ENCODE results near the gene RHBDF2. TPM values are rescaled to one million over a fixed set of nuclear protein-coding genes. Genes with fewer than 3 reads are reported as not detected.

Gene RHBDF2
- total RNA-seq, 4 donors from 2014 or later: 3.8 to 26.1 (median 8.4) TPM

- no peak for TF ChIP-seq CTCF (IDR thresholded peaks at IDR 0.05)
- TF ChIP-seq POLR2A (IDR thresholded peaks at IDR 0.05): no peak
- Histone ChIP-seq H3K27me3 (no peaks in the 10 kb centered on the region), H3K36me3 (no peaks in the 10 kb centered on the region), H3K4me3 (no peak overlapping the region), H3K9me3 (no peaks in the 10 kb centered on the region), H3K27ac (no peak overlapping the region), H3K4me1 (no peaks in the 10 kb centered on the region)
- intact Hi-C loops (cut with DNase I; ENCODE audit: low total_unique reads): no loop called here
- no peak for DNase-seq
Measured at GRCh38 chr17:76432004-76432403, 69.2 kb downstream of the RHBDF2 start.

GRCh38 chr17:76431509-76431908 lies 69.7 kb downstream of the RHBDF2 start:
- intact Hi-C loops (cut with DNase I; ENCODE audit: low total_unique reads): no loop called here
- TF ChIP-seq POLR2A (IDR thresholded peaks at IDR 0.05) (no peak), CTCF (IDR thresholded peaks at IDR 0.05) (no peak)

GRCh38 chr17:76428511-76428910 lies 72.7 kb downstream of the RHBDF2 start:
- no peaks in the 10 kb centered on the region for H3K9me3 ChIP-seq
- intact Hi-C loops (cut with DNase I; ENCODE audit: low total_unique reads): no loop called here
- no peak overlapping the region for H3K4me3 ChIP-seq
- no peaks in the 10 kb centered on the region for H3K36me3 ChIP-seq
- no peak overlapping the region for H3K27ac ChIP-seq
- DNase-seq: no peak
- no peaks in the 10 kb centered on the region for H3K4me1 ChIP-seq
- TF ChIP-seq POLR2A (IDR thresholded peaks at IDR 0.05) (no peak), CTCF (IDR thresholded peaks at IDR 0.05) (no peak)
- no peaks in the 10 kb centered on the region for H3K27me3 ChIP-seq

More at GRCh38 chr17:76431509-76431908, 69.7 kb downstream of the RHBDF2 start:
- Histone ChIP-seq H3K36me3 (no peaks in the 10 kb centered on the region), H3K9me3 (no peaks in the 10 kb centered on the region), H3K27me3 (no peaks in the 10 kb centered on the region), H3K4me1 (no peaks in the 10 kb centered on the region), H3K4me3 (no peak overlapping the region), H3K27ac (no peak overlapping the region)
- no peak for DNase-seq

GRCh38 chr17:76427501-76428231 lies 73.6 kb downstream of the RHBDF2 start:
- Histone ChIP-seq H3K27me3 (no peaks in the 10 kb centered on the region), H3K4me1 (no peaks in the 10 kb centered on the region), H3K9me3 (no peaks in the 10 kb centered on the region), H3K36me3 (no peaks in the 10 kb centered on the region), H3K4me3 (no peak overlapping the region), H3K27ac (no peak overlapping the region)
- TF ChIP-seq CTCF (IDR thresholded peaks at IDR 0.05): no peak
- TF ChIP-seq POLR2A (IDR thresholded peaks at IDR 0.05): no peak
- DNase-seq: no peak
- intact Hi-C loops (cut with DNase I; ENCODE audit: low total_unique reads): no loop called here

GRCh38 chr17:76426853-76427252 lies 74.4 kb downstream of the RHBDF2 start:
- no peaks in the 10 kb centered on the region for H3K27me3 ChIP-seq
- intact Hi-C loops (cut with DNase I; ENCODE audit: low total_unique reads): no loop called here
- no peaks in the 10 kb centered on the region for H3K36me3 ChIP-seq
- no peak overlapping the region for H3K4me3 ChIP-seq
- H3K9me3 ChIP-seq: no peaks in the 10 kb centered on the region
- TF ChIP-seq CTCF (IDR thresholded peaks at IDR 0.05) (no peak), POLR2A (IDR thresholded peaks at IDR 0.05) (no peak)
- H3K27ac ChIP-seq: no peak overlapping the region
- H3K4me1 ChIP-seq: no peaks in the 10 kb centered on the region
- no peak for DNase-seq

Measured in uterus (tissue), 4 donors.